GOT3 (cell line): ENCODE results near the gene INPP4B.

ENCODE experiments used
- DNase-seq: peaks from one replicate; lab custom pipeline; 2025; ENCODE audit warnings: mixed read lengths; lab: John Stamatoyannopoulos, UW

Gene INPP4B

GRCh38 chr4:142727149-142727548, 119.0 kb downstream of the INPP4B start:
- no peak for DNase-seq

DNA sequence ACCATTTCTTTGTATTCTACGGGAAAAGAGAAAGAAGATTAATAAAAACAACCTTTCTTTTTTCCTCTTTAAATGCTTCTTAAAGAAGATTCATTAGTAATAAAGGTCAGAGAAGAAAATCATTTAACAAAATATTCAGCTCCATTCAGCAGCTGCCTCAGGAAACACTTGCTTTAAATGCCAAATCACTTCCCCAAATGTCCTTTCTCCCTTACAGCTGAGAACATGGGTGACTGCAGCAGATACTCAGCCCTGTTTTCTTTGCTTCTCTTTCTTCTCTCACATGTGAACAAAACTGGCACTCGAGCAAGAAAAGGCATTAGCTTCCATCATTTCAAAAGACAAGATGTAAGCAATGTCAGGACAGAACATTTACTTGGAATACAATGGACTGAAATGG, 120.2 kb downstream of the INPP4B start:
- no peak for DNase-seq

DNA sequence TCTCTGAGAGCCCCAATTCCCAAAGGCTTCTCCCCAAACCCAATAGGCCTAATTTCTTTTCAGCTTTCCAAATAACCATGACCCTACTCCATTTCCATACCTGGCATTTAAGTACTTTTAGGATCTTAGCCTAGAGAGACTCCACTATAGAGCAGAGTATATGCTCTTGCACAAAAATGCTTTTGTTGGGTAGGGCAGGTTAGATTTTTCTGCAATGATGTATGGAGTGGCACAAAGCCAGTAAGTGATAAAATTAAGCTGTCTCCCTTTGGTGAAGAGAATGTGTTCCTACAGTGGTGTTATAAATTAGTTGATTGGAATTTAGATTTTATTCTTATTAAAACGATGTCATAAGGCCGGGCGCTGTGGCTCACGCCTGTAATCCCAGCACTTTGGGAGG, 124.9 kb downstream of the INPP4B start:
- no peak for DNase-seq

GRCh38 chr4:142719854-142720541, 126.1 kb downstream of the INPP4B start:
- DNase-seq: no peak

GRCh38 chr4:142718981-142719380, 127.1 kb downstream of the INPP4B start:
- DNase-seq: no peak

DNA sequence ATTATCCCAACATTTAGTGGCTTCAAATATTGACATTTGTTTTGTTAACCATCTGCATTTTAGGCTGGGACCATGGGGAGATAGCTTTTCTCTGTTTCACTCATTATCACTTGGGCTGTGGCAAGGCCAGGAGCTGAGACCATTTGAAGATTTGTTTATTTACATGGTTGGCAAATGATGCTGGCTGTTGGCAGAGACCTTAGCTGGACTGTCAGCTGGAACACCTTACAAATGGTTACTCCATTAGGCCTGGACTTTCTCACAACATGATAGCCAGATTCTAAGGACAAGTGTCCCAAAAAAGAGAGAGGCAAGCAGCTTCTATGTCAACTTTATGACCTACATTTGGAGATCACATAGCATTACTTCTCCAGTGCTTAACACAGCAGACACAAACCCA, 130.4 kb downstream of the INPP4B start:
- no peak for DNase-seq

DNA sequence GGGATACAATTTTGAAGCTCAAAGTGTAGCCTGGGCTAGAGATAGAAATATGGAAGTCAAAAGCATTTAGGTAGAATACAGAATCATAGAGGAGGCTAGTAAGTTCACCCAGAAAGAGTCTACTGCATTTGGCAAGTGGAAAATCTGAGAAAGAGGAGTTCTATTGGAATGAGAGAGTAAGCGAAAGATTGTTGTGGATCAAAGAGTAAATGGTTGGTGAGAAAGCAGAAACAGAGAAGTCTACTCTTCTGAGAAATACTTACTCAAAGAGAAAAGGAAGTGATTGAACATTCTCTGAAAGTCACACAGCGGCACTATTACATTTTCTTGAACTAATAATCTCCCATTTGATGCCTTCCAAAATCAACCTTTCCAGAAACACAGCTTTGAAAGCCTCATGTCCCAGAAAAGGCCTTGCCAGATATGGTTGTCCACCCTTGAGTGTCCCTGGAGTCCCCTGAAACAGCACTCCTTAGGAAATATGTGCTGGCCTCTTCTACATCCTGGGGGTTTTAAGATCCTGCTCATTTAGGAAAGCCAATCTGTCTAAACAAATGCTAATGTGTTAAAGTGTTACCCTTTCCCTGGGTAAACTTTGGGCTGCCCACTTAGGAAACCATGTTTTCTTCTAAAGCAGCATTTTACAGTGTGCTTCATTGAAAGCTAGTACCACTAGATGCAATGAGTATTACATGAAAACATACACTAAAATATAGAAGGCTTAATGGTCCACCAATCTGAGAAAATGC, 132.6 kb downstream of the INPP4B start:
- no peak for DNase-seq

DNA sequence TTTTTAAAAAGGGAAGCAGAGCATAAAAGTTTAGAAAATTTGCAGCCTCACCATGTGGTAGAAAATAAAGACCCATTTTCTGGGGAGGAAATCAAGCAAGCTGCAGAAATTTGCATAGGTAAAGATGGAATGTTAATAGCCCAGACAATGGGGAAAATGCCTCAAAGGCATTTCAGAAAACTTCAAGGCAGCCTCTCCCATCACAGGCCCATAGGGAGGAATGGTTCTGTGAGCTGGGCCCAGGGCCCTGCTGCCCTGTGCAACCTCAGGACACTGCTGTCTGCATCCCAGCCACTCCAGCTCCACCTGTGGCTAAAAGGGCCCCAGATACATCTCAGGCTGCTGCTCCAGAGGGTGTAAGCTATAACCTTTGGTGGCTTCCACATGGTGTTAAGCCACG, 137.9 kb downstream of the INPP4B start:
- no peak for DNase-seq

GRCh38 chr4:142707401-142707800, 138.7 kb downstream of the INPP4B start:
- DNase-seq: no peak

GRCh38 chr4:142706381-142706780, 139.7 kb downstream of the INPP4B start:
- no peak for DNase-seq

DNA sequence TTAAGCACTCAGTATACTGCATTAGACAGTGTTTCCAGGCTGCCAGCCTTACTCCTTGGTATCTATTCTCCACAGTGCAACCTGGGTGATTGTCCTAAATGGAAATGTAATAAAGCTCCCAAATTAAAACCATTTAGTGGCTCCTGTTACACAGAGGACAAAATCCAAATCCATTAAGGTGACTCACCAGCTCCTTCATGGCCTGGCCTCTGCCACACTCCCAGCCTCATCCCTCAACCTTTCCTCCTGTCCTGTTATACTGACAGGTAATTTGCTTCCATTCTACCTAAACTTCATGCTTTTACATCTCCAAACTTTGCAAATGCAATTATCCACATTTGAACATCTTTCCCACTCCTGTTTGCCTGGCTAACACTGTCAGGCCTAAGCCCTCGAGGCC, 140.3 kb downstream of the INPP4B start:
- DNase-seq: no peak

GRCh38 chr4:142703694-142704309, 142.3 kb downstream of the INPP4B start:
- no peak for DNase-seq

DNA sequence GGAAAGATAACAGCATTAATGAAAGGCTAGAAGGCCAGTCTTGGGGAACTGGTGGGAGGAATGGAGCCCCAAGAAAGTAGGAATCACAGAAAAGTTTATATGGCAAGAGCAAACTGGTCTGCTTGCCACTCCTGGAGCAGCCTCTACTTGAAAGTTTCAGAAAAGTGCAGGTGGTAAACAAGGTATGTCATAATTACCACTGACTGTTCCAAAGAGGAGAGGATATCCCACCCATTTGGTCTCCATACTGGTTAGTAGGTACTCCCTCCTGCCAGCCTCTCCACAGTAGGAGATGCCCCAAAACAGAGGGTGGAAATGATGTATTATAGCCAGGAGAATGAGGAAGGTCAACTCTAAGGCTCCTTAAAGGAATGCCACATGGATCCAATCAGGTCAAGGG, 145.1 kb downstream of the INPP4B start:
- DNase-seq: no peak

DNA sequence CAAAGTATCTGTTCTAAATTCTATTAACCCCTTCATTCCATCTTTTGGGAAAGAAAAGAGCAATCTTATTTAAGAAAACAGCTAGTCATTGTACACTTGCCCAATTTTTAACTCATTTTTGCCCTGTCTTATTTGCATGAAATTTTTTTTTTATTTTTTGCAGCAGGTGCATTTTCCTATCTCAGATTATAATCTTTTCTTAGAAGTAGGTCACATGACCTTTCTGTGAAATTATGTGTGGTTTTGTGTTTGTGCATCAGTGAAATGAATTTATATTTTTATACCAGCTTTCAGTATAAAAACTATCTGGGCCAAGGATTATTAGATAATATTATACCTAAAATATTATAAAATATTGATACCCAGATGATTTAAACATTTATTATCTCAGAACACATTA, 145.6 kb downstream of the INPP4B start:
- DNase-seq: no peak

DNA sequence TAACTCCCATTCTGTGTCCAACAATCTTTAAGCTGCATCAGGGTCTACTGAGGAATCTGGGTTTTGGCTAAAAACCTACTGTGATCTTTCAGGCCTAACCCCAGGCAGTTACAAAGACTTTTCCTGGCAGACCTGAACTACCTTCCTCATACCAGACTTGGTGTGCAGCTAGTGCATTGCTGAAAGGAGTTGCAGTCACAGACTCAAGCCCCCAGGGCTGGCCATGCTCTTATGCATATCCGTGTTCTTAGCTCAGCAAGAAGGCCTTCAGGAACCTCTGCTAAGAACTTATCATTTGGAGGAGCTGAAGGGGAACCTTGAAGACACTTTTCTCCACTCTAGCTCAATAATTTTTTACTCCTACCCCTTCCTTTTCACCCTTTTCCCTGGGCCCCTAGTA, 147.5 kb downstream of the INPP4B start:
- DNase-seq: no peak

GRCh38 chr4:142697928-142698327, 148.2 kb downstream of the INPP4B start:
- no peak for DNase-seq

DNA sequence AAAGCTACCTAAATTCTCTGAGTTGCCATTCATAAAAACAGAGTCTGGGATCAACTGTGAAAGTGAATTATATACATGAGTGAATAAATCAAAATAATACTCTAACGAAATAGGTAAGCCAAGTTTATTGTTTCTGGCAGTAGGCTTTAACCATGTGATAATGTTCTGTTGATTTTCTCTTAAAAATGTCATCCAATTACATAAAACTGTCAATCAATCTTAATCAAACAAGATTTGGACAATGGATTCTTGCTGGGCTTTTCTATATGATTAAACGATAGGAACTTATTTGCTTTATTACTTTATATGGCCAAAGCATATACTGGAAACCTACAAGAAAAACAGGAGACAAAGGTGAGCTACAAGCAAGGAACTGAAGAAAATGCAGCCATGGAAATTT, 148.8 kb downstream of the INPP4B start:
- DNase-seq: no peak

DNA sequence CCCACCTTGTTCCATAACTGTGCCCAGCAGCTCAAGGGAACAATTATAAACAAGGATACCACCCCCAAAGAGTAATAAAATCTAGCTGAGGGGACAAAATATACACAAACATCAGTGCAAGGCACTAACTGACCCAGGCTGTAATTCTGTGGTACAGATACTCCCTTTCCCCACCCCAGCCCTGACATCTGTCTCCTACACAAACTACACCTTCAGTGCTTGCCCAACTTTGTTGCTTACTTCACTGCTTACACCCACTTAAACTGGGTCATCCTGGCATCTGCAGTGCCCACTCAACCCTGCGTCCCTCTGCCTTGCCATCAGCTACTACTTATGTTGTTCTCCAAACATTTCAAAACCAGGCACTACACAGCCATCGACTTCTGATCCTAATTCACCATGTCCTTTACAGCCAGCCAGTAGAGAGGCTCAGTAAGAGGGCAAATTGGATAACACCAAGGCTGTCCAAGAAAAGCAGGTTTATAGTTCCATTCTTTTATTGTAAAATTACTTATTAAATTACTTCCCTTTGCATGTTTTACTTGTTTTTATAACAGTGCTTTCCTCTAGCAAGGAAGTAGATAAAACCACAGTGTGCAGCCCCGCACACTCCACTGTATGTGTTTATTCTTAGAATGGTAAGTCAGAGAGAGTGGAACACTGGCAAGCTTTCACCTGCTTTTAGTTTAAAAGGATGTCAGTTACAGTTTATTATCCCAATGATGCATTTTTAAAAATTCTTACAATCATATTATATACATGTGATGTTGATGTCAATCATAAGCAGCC, 149.6 kb downstream of the INPP4B start:
- DNase-seq: no peak

- no peak for DNase-seq
These were observed 155.5 kb downstream of the INPP4B start for GRCh38 chr4:142690406-142691163.

DNA sequence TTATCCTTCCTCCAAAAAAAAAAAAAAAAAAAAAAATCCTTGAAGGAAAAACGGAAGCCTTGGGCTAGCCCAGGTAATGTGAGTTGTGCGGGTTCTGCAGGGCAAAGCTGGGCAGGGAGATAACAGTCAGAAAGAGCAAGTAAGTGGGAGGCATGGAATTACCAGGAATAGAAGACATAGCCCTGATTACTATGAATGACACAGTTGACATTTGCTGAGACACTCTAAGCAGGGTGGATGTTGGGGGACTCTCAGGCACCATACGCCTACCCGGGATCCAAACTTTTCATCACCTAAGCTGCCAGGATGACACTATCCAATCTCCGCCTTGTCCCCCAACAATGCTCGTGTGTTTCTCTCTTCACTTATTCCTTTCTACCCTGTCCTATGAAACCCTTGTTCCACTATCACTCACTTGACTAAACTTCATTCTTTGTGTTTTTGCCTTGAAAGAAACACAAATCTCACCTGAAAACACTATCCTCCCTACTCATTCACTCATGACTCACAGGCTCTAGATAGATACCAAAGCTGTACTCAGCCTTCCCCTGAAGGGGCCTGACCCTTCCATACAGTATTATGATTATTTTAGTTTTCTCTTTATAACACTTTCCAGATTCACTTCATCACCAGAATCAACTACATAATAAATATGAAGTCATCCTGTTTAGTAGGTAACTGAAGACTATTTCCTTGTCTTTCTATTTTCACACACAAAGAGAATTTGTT, 158.4 kb downstream of the INPP4B start:
- no peak for DNase-seq

DNA sequence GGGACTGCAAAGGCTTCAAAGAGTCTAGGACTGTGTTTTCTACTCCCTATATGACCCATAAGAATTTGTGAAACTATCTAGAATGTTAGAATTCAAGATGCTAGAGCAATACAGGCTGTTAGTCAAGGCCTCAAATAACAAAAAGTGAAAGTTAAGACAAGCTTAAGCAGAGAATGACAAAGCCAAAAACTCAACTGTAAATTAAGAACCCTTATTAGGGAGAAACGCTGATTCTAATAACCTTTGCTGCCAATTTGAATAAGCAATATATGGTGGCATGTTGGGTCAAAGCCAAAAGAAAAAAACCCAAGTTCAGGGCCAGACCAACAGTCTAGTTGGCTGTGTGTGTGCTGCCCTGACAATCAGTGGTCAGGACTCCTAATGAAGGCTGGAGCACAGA, 160.0 kb downstream of the INPP4B start:
- no peak for DNase-seq
